Spleen (tissue), 7 donors: ENCODE data around the gene CDK14.

Source experiments
- CTCF ChIP-seq, 11 experiments: fragments of 200-600 bp in 7 of 11; fragments of 450-650 bp in 4 of 11; sonication (generic) in 4 of 11; IDR thresholded peaks in 8 of 11; conservative IDR thresholded peaks in 3 of 11; 1 replicate in 7 of 11; 2 replicates in 4 of 11; pipeline versions ENCODE4 v1.4.0 to v1.8.0; 2016 to 2021; ENCODE audit warnings: antibody characterized with exemption in 11 of 11, inconsistent platforms in 4 of 11, mild to moderate bottlenecking in 1 of 11
- POLR2A ChIP-seq, 3 donors: fragments of 450-650 bp; IDR thresholded peaks; one replicate each; pipeline ENCODE4 v1.5.1; 2017; ENCODE audit warnings: antibody characterized with exemption in 3 of 3, mild to moderate bottlenecking in 1 of 3
- POLR2AphosphoS5 ChIP-seq, 3 donors: sonication (generic); formaldehyde crosslinking; IDR thresholded peaks; one replicate each; pipeline ENCODE4 v1.5.1; 2017; ENCODE audit warnings: antibody characterized with exemption in 3 of 3
- donor health status: DM: no; HTN: no; CAD: no; lungs with moderate emphysema.
- donor health status: DM: no; HTN: no; CAD: no.
- donor health status: DM: no; HTN: no; CAD: no.

- TF ChIP-seq CTCF (IDR thresholded peaks at IDR 0.05 in 8 of 11, conservative IDR thresholded peaks at IDR 0.05 in 3 of 11), result no peak
- TF ChIP-seq POLR2A (IDR thresholded peaks at IDR 0.05), result no peak
- TF ChIP-seq POLR2AphosphoS5 (IDR thresholded peaks at IDR 0.05), result no peak
Observed at GRCh38 chr7:90858546-90858945, 262.4 kb downstream of the CDK14 start.
